Breast epithelium (tissue), 4 donors: ENCODE results near the gene SORT1. TPM values are rescaled to one million over a fixed set of nuclear protein-coding genes. Genes with fewer than 3 reads are reported as not detected.
A peak's percentile ranks its signal among the peaks of the same experiment; 100 is the strongest.

Source experiments
- DNase-seq, 2 donors: peaks; one replicate each; pipeline ENCODE4 v3.0.0-alpha.2; 2019; ENCODE audit warnings: low spot score in 2 of 2
- H3K27ac ChIP-seq, 2 donors: fragments of 200-600 bp; sonication (generic) in 1 of 2; one replicate each; pipeline ENCODE4 v1.5.1; 2016 to 2019; ENCODE audit warnings: mild to moderate bottlenecking in 1 of 2
- H3K27me3 ChIP-seq, 2 donors: fragments of 200-600 bp; sonication (generic) in 1 of 2; one replicate each; pipeline versions ENCODE4 v1.5.1 to v1.6.0; 2017 to 2019; ENCODE audit warnings: control low read depth in 1 of 2, mild to moderate bottlenecking in 1 of 2
- H3K36me3 ChIP-seq: fragments of 200-600 bp; one replicate; pipeline ENCODE4 v1.5.1; 2019
- H3K4me1 ChIP-seq, 2 donors: fragments of 200-600 bp; sonication (generic); one replicate each; pipeline ENCODE4 v1.5.1; 2016 to 2019; ENCODE audit warnings: control low read depth in 1 of 2
- H3K4me3 ChIP-seq, 3 donors: fragments of 200-600 bp; sonication (generic); 1 replicate in 2 of 3; 2 replicates in 1 of 3; pipeline ENCODE4 v1.5.1; 2016 to 2019; ENCODE audit warnings: mild to moderate bottlenecking in 3 of 3, moderate library complexity in 2 of 3
- H3K9me3 ChIP-seq, 2 donors: fragments of 200-600 bp; sonication (generic) in 1 of 2; one replicate each; pipeline ENCODE4 v1.5.1; 2016 to 2019; ENCODE audit warnings: control low read depth in 1 of 2
- POLR2A ChIP-seq: fragments of 450-650 bp; IDR thresholded peaks from one replicate; pipeline ENCODE4 v1.6.1; 2016; ENCODE audit warnings: antibody characterized with exemption, mild to moderate bottlenecking, moderate library complexity
- POLR2AphosphoS5 ChIP-seq, 3 donors: sonication (generic); formaldehyde crosslinking; IDR thresholded peaks; one replicate each; pipeline ENCODE4 v1.6.1; 2017; ENCODE audit warnings: antibody characterized with exemption in 3 of 3
- intact Hi-C: fragments of 100-400 bp; cut with DNase I; formaldehyde crosslinking; loops from one replicate; pipeline ENCODE4 v1.15.1; 2023; ENCODE audit warnings: low total_unique reads
- total RNA-seq, 3 donors: library from RNA; depleted of rRNA; stranded (reverse); fragments of >200 nt; gene quantifications; one replicate each; pipeline ENCODE4 v1.1.0, GENCODE V29; 2016
- TF ChIP-seq, protein P1 (sequence below), 3 donors: fragments of 450-650 bp; IDR thresholded peaks; one replicate each; pipeline ENCODE4 v1.5.1; 2016 to 2017; ENCODE audit warnings: antibody characterized with exemption in 3 of 3, mild to moderate bottlenecking in 3 of 3, moderate library complexity in 3 of 3

SORT1 gene
- total RNA-seq, 3 donors from 2014 or later, result 51.1 to 135 (median 69.8) TPM

GRCh38 chr1:109274533-109275476 lies 122.9 kb downstream of the SORT1 start:
- peak; percentile 70 to 91 for DNase-seq
- Histone ChIP-seq H3K27me3 (no peaks in the 10 kb centered on the region), H3K4me3 (peak overlapping the region in 2 of 3 donors; percentile 37 to 51), H3K4me1 (peaks cover 0 to 18% of the 10 kb centered on the region in 2 donors), H3K36me3 (no peaks in the 10 kb centered on the region), H3K27ac (peak overlapping the region; percentile 87 to 92), H3K9me3 (no peaks in the 10 kb centered on the region)
- TF ChIP-seq POLR2A (no peak), POLR2AphosphoS5 (IDR thresholded peaks at IDR 0.05) (peak in 1 of 3 donors; percentile 60)
- TF ChIP-seq, protein P1, sequence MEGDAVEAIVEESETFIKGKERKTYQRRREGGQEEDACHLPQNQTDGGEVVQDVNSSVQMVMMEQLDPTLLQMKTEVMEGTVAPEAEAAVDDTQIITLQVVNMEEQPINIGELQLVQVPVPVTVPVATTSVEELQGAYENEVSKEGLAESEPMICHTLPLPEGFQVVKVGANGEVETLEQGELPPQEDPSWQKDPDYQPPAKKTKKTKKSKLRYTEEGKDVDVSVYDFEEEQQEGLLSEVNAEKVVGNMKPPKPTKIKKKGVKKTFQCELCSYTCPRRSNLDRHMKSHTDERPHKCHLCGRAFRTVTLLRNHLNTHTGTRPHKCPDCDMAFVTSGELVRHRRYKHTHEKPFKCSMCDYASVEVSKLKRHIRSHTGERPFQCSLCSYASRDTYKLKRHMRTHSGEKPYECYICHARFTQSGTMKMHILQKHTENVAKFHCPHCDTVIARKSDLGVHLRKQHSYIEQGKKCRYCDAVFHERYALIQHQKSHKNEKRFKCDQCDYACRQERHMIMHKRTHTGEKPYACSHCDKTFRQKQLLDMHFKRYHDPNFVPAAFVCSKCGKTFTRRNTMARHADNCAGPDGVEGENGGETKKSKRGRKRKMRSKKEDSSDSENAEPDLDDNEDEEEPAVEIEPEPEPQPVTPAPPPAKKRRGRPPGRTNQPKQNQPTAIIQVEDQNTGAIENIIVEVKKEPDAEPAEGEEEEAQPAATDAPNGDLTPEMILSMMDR (IDR thresholded peaks at IDR 0.05), result no peak
- intact Hi-C loops, result no loop called here

DNA sequence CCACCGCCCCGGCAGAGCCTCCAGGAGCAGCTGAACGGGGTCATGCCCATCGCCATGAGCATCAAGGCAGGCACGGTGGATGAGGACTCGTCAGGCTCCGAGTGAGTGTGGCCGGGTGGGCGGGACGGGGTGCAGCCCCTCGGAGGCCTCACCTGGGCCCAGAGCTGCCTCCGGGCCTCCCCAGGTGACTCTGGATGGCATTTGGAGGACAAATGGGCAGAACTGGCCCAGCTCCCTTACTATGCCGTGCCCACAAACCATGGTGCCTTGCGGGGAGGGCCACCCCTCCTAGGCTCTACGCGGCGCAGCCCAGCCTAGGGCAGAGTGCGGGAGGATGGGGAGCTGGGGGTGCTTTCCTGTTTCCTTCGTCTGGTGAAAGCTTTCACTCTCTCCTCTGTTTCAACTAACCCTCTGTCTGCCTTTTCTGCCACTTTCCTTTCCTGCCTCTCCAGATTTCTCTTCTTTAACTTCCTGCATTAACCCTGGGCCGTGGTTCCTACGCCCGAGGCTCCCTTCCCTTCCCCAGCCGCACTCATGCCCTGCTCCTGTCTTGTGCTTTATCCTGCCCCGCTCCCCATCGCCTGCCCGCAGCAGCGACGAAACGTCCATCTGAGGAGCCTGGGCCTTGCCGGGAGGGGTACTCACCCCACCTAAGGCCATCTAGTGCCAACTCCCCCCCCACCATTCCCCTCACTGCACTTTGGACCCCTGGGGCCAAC lies 124.0 kb downstream of the SORT1 start:
- Histone ChIP-seq H3K4me1 (peaks cover 0 to 18% of the 10 kb centered on the region in 2 donors), H3K4me3 (peak overlapping the region in 2 of 3 donors; percentile 37 to 51), H3K36me3 (no peaks in the 10 kb centered on the region), H3K27ac (peak overlapping the region; percentile 87 to 92), H3K9me3 (no peaks in the 10 kb centered on the region), H3K27me3 (no peaks in the 10 kb centered on the region)
- TF ChIP-seq POLR2A, result no peak
- TF ChIP-seq POLR2AphosphoS5 (IDR thresholded peaks at IDR 0.05), result no peak
- TF ChIP-seq, protein P1 (IDR thresholded peaks at IDR 0.05), result no peak
- intact Hi-C loops, result no loop called here
- no peak for DNase-seq

- Histone ChIP-seq H3K27ac (peak overlapping the region; percentile 87 to 92), H3K27me3 (no peaks in the 10 kb centered on the region), H3K9me3 (no peaks in the 10 kb centered on the region), H3K4me3 (peak overlapping the region in 2 of 3 donors; percentile 37 to 51), H3K4me1 (peaks cover 0 to 18% of the 10 kb centered on the region in 2 donors), H3K36me3 (no peaks in the 10 kb centered on the region)
- TF ChIP-seq POLR2A (no peak), POLR2AphosphoS5 (IDR thresholded peaks at IDR 0.05) (no peak)
- TF ChIP-seq, protein P1 (IDR thresholded peaks at IDR 0.05), result no peak
- no peak for DNase-seq
- intact Hi-C loops, result no loop called here
These were observed 124.7 kb downstream of the SORT1 start for GRCh38 chr1:109272831-109273547.

DNA sequence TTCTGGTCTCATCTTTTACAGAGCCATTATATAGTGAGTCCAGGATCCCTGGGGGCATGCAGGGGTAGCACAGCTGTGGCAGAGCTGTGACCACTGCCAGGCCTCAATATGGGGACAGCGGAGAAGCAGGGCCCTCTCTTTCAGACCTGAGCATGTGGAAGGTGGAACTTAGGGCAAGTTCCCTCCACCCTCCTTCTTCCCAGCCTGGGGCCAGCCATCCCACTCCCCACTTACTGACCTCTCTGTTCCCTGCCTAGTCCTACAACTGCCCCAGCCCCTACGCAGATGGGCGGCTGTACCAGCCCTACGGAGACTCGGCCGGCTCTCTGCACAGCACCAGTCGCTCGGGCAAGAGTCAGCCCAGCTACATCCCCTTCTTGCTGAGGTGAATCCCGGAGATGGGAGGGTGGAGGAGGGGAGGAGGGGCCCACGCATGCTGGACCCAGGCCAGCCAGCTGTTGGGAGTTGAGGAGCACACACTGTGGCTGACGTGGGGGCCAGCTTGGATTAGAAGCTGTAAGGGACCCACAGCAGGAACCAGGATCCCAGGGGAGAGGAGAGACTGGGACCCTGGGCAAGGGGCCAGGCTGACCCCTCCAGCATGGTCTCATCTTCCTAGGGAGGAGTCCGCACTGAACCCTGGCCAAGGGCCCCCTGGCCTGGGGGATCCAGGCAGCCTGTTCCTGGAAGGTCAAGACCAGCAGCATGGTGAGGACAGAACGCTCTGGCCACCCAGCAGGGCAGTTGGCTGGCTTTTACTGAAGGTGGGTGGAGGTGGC lies 125.5 kb downstream of the SORT1 start:
- Histone ChIP-seq H3K4me3 (no peak overlapping the region), H3K4me1 (peaks cover 0 to 18% of the 10 kb centered on the region in 2 donors), H3K27me3 (no peaks in the 10 kb centered on the region), H3K9me3 (no peaks in the 10 kb centered on the region), H3K36me3 (no peaks in the 10 kb centered on the region), H3K27ac (peak overlapping the region; percentile 87 to 92)
- DNase-seq, result no peak
- intact Hi-C loops, result no loop called here
- TF ChIP-seq POLR2AphosphoS5 (IDR thresholded peaks at IDR 0.05) (no peak), POLR2A (no peak)
- TF ChIP-seq, protein P1 (IDR thresholded peaks at IDR 0.05), result no peak
